OCI-LY3 (cell line): Measurements from ENCODE around the gene CEP112.

ENCODE experiments used
- EZH2phosphoT487 ChIP-seq: fragments of 200-600 bp; shearing (Covaris generic); IDR thresholded peaks from 2 replicates; pipeline ENCODE4 v1.6.1; 2018; ENCODE audit warnings: antibody characterized with exemption, mixed run types, low read depth
- TF ChIP-seq, protein P1 (sequence below): fragments of 200-600, 300-600 bp; sonication (generic); IDR thresholded peaks from 2 replicates; pipeline ENCODE4 v1.5.1; 2014; ENCODE audit warnings: antibody characterized with exemption, low read length, low read depth

- TF ChIP-seq EZH2phosphoT487: no peak
- TF ChIP-seq, protein P1, sequence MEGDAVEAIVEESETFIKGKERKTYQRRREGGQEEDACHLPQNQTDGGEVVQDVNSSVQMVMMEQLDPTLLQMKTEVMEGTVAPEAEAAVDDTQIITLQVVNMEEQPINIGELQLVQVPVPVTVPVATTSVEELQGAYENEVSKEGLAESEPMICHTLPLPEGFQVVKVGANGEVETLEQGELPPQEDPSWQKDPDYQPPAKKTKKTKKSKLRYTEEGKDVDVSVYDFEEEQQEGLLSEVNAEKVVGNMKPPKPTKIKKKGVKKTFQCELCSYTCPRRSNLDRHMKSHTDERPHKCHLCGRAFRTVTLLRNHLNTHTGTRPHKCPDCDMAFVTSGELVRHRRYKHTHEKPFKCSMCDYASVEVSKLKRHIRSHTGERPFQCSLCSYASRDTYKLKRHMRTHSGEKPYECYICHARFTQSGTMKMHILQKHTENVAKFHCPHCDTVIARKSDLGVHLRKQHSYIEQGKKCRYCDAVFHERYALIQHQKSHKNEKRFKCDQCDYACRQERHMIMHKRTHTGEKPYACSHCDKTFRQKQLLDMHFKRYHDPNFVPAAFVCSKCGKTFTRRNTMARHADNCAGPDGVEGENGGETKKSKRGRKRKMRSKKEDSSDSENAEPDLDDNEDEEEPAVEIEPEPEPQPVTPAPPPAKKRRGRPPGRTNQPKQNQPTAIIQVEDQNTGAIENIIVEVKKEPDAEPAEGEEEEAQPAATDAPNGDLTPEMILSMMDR: no peak
These were observed 207.6 kb downstream of the CEP112 start for GRCh38 chr17:65984299-65984698.
